H9 (cell line): ENCODE results near the gene SEMG2. TPM values are rescaled to one million over a fixed set of nuclear protein-coding genes. Genes with fewer than 3 reads are reported as not detected.

Experiments used
- DNase-seq: peaks from one replicate; pipeline ENCODE4 v3.0.0-alpha.2; 2017
- H2AFZ ChIP-seq: one replicate; pipeline ENCODE4 v1.6.1; 2013; ENCODE audit warnings: mild to moderate bottlenecking, low read length, control low read depth, moderate library complexity
- H2AK5ac ChIP-seq: 2 replicates; pipeline ENCODE4 v1.6.1; 2013; ENCODE audit warnings: low read length, control low read depth, mixed read lengths; ENCODE audit not compliant: insufficient read length
- H2BK120ac ChIP-seq: one replicate; pipeline ENCODE4 v1.6.1; 2013; ENCODE audit warnings: low read depth, mild to moderate bottlenecking, low read length, control low read depth, inconsistent platforms; ENCODE audit not compliant: poor library complexity, severe bottlenecking
- H2BK12ac ChIP-seq: 2 replicates; pipeline ENCODE4 v1.6.1; 2013; ENCODE audit warnings: low read length, control low read depth, mixed read lengths, low read depth; ENCODE audit not compliant: insufficient read length
- H2BK15ac ChIP-seq: 2 replicates; pipeline ENCODE4 v1.6.1; 2013; ENCODE audit warnings: low read depth, low read length, control low read depth
- H2BK20ac ChIP-seq: one replicate; pipeline ENCODE4 v1.6.1; 2013; ENCODE audit warnings: low read depth, mild to moderate bottlenecking, low read length, control low read depth, inconsistent platforms; ENCODE audit not compliant: poor library complexity, severe bottlenecking
- H2BK5ac ChIP-seq: 2 replicates; pipeline ENCODE4 v1.6.1; 2013; ENCODE audit warnings: low read length, control low read depth, mixed read lengths; ENCODE audit not compliant: insufficient read length
- H3K14ac ChIP-seq: 2 replicates; pipeline ENCODE4 v1.6.1; 2013; ENCODE audit warnings: low read length, control low read depth; ENCODE audit not compliant: insufficient read depth
- H3K18ac ChIP-seq: 2 replicates; pipeline ENCODE4 v1.6.1; 2013; ENCODE audit warnings: low read depth, mild to moderate bottlenecking, mixed read lengths, low read length, control low read depth; ENCODE audit not compliant: insufficient read length
- H3K23ac ChIP-seq: 2 replicates; pipeline ENCODE4 v1.6.1; 2013; ENCODE audit warnings: low read length, control low read depth, mixed read lengths, low read depth; ENCODE audit not compliant: insufficient read length
- H3K23me2 ChIP-seq: 2 replicates; pipeline ENCODE4 v1.6.1; 2013; ENCODE audit warnings: low read depth, mild to moderate bottlenecking, mixed read lengths, low read length, control low read depth; ENCODE audit not compliant: insufficient read length, poor library complexity, severe bottlenecking
- H3K27ac ChIP-seq: 2 replicates; pipeline ENCODE4 v1.5.1; 2013; ENCODE audit warnings: low read length, control low read depth, mixed read lengths, low read depth; ENCODE audit not compliant: insufficient read length
- H3K27me3 ChIP-seq: 2 replicates; pipeline ENCODE4 v1.6.1; 2013; ENCODE audit warnings: low read length, control low read depth, inconsistent platforms; ENCODE audit not compliant: insufficient read depth
- H3K4ac ChIP-seq: 2 replicates; pipeline ENCODE4 v1.6.1; 2013; ENCODE audit warnings: low read depth, mild to moderate bottlenecking, control low read depth, inconsistent platforms, low read length, moderate library complexity
- H3K4me1 ChIP-seq: 2 replicates; pipeline ENCODE4 v1.6.1; 2013; ENCODE audit warnings: low read length, control low read depth, inconsistent platforms; ENCODE audit not compliant: insufficient read depth
- H3K4me2 ChIP-seq: 2 replicates; pipeline ENCODE4 v1.6.1; 2013; ENCODE audit warnings: low read length, control low read depth, mixed read lengths; ENCODE audit not compliant: insufficient read length, insufficient read depth
- H3K56ac ChIP-seq: 2 replicates; pipeline ENCODE4 v1.6.1; 2013; ENCODE audit warnings: low read depth, mild to moderate bottlenecking, mixed read lengths, low read length, control low read depth; ENCODE audit not compliant: insufficient read length
- H3K79me1 ChIP-seq: 2 replicates; pipeline ENCODE4 v1.6.1; 2013; ENCODE audit warnings: low read depth, mild to moderate bottlenecking, moderate library complexity, low read length, control low read depth, inconsistent platforms; ENCODE audit not compliant: insufficient read depth, poor library complexity, severe bottlenecking
- H3K79me2 ChIP-seq: 2 replicates; pipeline ENCODE4 v1.6.1; 2013; ENCODE audit warnings: low read length, control low read depth, inconsistent platforms; ENCODE audit not compliant: insufficient read depth
- H3K9ac ChIP-seq: 2 replicates; pipeline ENCODE4 v1.6.1; 2013; ENCODE audit warnings: low read length, control low read depth, mixed read lengths; ENCODE audit not compliant: insufficient read length; ENCODE audit errors: extremely low read depth
- H3K9me3 ChIP-seq: one replicate; pipeline ENCODE4 v1.6.1; 2013; ENCODE audit warnings: low read depth, low read length, inconsistent platforms; ENCODE audit not compliant: control insufficient read depth
- H3T11ph ChIP-seq: one replicate; pipeline ENCODE4 v1.6.1; 2013; ENCODE audit warnings: mild to moderate bottlenecking, low read length, control low read depth, inconsistent platforms
- H4K20me1 ChIP-seq: one replicate; pipeline ENCODE4 v1.6.1; 2013; ENCODE audit not compliant: control insufficient read depth, insufficient read length, insufficient read depth
- H4K5ac ChIP-seq: 2 replicates; pipeline ENCODE4 v1.6.1; 2013; ENCODE audit warnings: low read depth, mild to moderate bottlenecking, mixed read lengths, low read length, control low read depth; ENCODE audit not compliant: insufficient read length
- H4K8ac ChIP-seq: replicated peaks from 2 replicates; pipeline ENCODE4 v1.6.1; 2013; ENCODE audit warnings: low read length, control low read depth, mixed read lengths, low read depth; ENCODE audit not compliant: insufficient read length
- H4K91ac ChIP-seq: 2 replicates; pipeline ENCODE4 v1.6.1; 2013; ENCODE audit warnings: low read depth, mild to moderate bottlenecking, moderate library complexity, mixed read lengths, low read length, control low read depth; ENCODE audit not compliant: insufficient read length
- H3K27ac Mint-ChIP-seq, 3 experiments: 2 replicates in 2 of 3; 3 replicates in 1 of 3; pipeline ENCODE4 v1.8.0; 2020 to 2021; ENCODE audit warnings: mixed read lengths in 3 of 3, mild to moderate bottlenecking in 1 of 3, moderate library complexity in 1 of 3
- H3K27me3 Mint-ChIP-seq: 2 replicates; pipeline ENCODE4 v1.8.0; 2021; ENCODE audit warnings: low read depth, mild to moderate bottlenecking, moderate library complexity, mixed read lengths
- H3K36me3 Mint-ChIP-seq, 3 experiments: 2 replicates in 2 of 3; 3 replicates in 1 of 3; pipeline ENCODE4 v1.8.0; 2020 to 2021; ENCODE audit warnings: low read depth in 3 of 3, mixed read lengths in 3 of 3; ENCODE audit not compliant: insufficient read depth in 1 of 3
- H3K4me1 Mint-ChIP-seq, 2 experiments: 2 replicates each; pipeline ENCODE4 v1.8.0; 2020; ENCODE audit warnings: mixed read lengths in 2 of 2
- H3K4me3 Mint-ChIP-seq, 2 experiments: 2 replicates in 1 of 2; 3 replicates in 1 of 2; pipeline ENCODE4 v1.8.0; 2020 to 2021; ENCODE audit warnings: mild to moderate bottlenecking in 2 of 2, mixed read lengths in 2 of 2, moderate library complexity in 1 of 2
- H3K9me3 Mint-ChIP-seq, 2 experiments: 2 replicates in 1 of 2; 3 replicates in 1 of 2; pipeline ENCODE4 v1.8.0; 2020; ENCODE audit warnings: mild to moderate bottlenecking in 2 of 2, mixed read lengths in 2 of 2, moderate library complexity in 1 of 2
- WGBS: extraction: QIAGEN DNeasy Blood & Tissue Kit; methylation state at CpG from one replicate; pipeline ENCODE4 v1.1.7; 2013; ENCODE audit warnings: missing lambda C conversion rate, low lambda C conversion rate, mixed read lengths; ENCODE audit not compliant: insufficient read length; ENCODE audit errors: extremely low coverage; 5-methylcytosine and 5-hydroxymethylcytosine counted together
- total RNA-seq: library from RNA; stranded (reverse); gene quantifications from 2 replicates; pipeline ENCODE4 v1.2.1, GENCODE V29; 2021
- TF ChIP-seq, protein P1 (sequence below): fragments of 200-600 bp; sonication (generic); conservative IDR thresholded peaks from 3 replicates; pipeline ENCODE4 v1.8.0; 2021; ENCODE audit warnings: antibody characterized with exemption, mild to moderate bottlenecking

Gene SEMG2
- total RNA-seq, 1 experiment from 2014 or later, result not detected

DNA sequence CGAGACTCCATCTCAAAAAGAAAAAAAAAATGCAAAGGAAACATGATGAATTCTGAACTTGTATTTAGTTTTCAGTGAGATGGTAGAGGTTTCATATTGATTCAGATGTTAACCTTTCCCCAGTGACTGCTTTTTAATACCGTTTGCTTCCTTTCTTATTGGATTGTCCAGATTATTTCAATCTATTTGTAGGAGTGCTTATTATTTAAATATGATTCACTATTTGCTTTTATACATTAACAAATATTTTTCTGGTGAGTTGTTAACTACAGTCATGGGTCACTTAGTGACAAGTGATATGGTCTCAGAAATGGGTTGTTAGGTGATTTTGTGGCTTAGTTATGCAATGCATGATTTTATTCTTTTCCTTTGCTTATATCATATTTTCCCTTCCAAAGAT, 38.1 kb upstream of the SEMG2 start:
- Mint-ChIP-seq H3K36me3 (no peaks in the 10 kb centered on the region), H3K9me3 (no peaks in the 10 kb centered on the region), H3K4me1 (no peaks in the 10 kb centered on the region; a peak in 1 of 4 replicates), H3K27me3 (no peaks in the 10 kb centered on the region; the same call in none of the 2 replicates), H3K4me3 (no peak overlapping the region), H3K27ac (no peak overlapping the region)
- no peak overlapping the region for H3K27ac ChIP-seq
- H2AFZ ChIP-seq, result no peak overlapping the region
- WGBS, result no CpG with 5 or more reads among the region's 2 CpGs
- no peak for DNase-seq
- no peak overlapping the region for H3K23ac ChIP-seq
- H3K9me3 ChIP-seq, result no peaks in the 10 kb centered on the region
- TF ChIP-seq, protein P1, sequence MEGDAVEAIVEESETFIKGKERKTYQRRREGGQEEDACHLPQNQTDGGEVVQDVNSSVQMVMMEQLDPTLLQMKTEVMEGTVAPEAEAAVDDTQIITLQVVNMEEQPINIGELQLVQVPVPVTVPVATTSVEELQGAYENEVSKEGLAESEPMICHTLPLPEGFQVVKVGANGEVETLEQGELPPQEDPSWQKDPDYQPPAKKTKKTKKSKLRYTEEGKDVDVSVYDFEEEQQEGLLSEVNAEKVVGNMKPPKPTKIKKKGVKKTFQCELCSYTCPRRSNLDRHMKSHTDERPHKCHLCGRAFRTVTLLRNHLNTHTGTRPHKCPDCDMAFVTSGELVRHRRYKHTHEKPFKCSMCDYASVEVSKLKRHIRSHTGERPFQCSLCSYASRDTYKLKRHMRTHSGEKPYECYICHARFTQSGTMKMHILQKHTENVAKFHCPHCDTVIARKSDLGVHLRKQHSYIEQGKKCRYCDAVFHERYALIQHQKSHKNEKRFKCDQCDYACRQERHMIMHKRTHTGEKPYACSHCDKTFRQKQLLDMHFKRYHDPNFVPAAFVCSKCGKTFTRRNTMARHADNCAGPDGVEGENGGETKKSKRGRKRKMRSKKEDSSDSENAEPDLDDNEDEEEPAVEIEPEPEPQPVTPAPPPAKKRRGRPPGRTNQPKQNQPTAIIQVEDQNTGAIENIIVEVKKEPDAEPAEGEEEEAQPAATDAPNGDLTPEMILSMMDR, result no peak
- H4K20me1 ChIP-seq, result no peaks in the 10 kb centered on the region
- no peaks in the 10 kb centered on the region for H3K4me1 ChIP-seq
- no peak overlapping the region for H4K91ac ChIP-seq
- no peak overlapping the region for H2BK15ac ChIP-seq
- no peak overlapping the region for H3K18ac ChIP-seq
- no peak overlapping the region for H3K4ac ChIP-seq
- H3T11ph ChIP-seq, result no peak overlapping the region
- no peaks in the 10 kb centered on the region; the same call in 1 of the 2 replicates for H3K79me2 ChIP-seq
- H3K79me1 ChIP-seq, result no peaks in the 10 kb centered on the region
- H2BK20ac ChIP-seq, result no peak overlapping the region
- H2BK5ac ChIP-seq, result no peak overlapping the region
- no peak overlapping the region for H3K9ac ChIP-seq
- no peak overlapping the region for H4K5ac ChIP-seq
- H2BK120ac ChIP-seq, result no peak overlapping the region
- H4K8ac ChIP-seq, result no peak overlapping the region
- no peak overlapping the region for H2BK12ac ChIP-seq
- no peak overlapping the region for H3K4me2 ChIP-seq
- no peak overlapping the region for H2AK5ac ChIP-seq
- no peaks in the 10 kb centered on the region for H3K27me3 ChIP-seq
- H3K23me2 ChIP-seq, result no peaks in the 10 kb centered on the region
- no peak overlapping the region for H3K56ac ChIP-seq
- H3K14ac ChIP-seq, result no peak overlapping the region
